ENCODE data around the gene ISLR.

Gene ISLR

DNA sequence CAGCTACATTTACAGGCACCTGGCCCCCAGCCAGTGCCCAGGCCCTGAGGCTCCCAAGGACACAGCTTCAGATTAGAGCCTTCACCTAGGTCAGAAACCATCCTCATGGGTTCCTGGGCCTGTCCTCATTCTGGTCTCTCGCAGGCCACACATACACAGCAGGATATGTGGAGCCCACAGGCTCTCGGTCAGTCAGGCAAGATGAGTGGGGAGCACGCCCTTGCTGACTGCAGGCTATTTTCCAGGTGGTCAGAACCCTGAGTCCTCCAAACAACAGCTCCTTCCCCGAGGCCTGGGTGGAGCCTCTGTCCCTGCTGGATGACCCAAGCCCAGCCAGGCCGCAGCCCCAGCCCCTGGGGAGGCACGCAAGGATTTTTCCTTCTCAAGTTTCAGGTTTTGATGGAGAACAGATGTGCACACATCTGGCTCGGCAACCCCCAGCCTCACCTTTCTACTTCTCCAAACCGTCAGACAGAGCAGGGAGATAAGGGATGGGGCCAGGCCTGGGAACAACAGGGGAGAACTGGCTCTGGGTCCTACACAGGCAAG, 27.4 kb downstream of the ISLR start:
- TF ChIP-seq, protein P1, sequence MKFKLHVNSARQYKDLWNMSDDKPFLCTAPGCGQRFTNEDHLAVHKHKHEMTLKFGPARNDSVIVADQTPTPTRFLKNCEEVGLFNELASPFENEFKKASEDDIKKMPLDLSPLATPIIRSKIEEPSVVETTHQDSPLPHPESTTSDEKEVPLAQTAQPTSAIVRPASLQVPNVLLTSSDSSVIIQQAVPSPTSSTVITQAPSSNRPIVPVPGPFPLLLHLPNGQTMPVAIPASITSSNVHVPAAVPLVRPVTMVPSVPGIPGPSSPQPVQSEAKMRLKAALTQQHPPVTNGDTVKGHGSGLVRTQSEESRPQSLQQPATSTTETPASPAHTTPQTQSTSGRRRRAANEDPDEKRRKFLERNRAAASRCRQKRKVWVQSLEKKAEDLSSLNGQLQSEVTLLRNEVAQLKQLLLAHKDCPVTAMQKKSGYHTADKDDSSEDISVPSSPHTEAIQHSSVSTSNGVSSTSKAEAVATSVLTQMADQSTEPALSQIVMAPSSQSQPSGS (tag by site-specific recombination; IDR thresholded peaks at IDR 0.05; ENCODE audit: low read depth): no peak
- TF ChIP-seq, protein P2, sequence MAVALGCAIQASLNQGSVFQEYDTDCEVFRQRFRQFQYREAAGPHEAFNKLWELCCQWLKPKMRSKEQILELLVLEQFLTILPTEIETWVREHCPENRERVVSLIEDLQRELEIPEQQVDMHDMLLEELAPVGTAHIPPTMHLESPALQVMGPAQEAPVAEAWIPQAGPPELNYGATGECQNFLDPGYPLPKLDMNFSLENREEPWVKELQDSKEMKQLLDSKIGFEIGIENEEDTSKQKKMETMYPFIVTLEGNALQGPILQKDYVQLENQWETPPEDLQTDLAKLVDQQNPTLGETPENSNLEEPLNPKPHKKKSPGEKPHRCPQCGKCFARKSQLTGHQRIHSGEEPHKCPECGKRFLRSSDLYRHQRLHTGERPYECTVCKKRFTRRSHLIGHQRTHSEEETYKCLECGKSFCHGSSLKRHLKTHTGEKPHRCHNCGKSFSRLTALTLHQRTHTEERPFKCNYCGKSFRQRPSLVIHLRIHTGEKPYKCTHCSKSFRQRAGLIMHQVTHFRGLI (tag by site-specific recombination; IDR thresholded peaks at IDR 0.05): 0 out of 2 replicates have a peak, but pooled peaks have one; percentile 19
- TF ChIP-seq ZNF10 (tag by site-specific recombination; IDR thresholded peaks at IDR 0.05) (0 out of 2 replicates have a peak, but pooled peaks have one; percentile 36), GLIS1 (tag by site-specific recombination; IDR thresholded peaks at IDR 0.05) (no peak), ZFP3 (tag by site-specific recombination; IDR thresholded peaks at IDR 0.05; ENCODE audit: low read depth) (no peak), HOXC10 (CRISPR knock-in tag; IDR thresholded peaks at IDR 0.05) (no peak), WT1 (tag by site-specific recombination; IDR thresholded peaks at IDR 0.05) (no peak), MYNN (tag by site-specific recombination; IDR thresholded peaks at IDR 0.05; ENCODE audit: borderline replicate concordance) (no peak), KLF1 (tag by site-specific recombination; IDR thresholded peaks at IDR 0.05) (0 out of 2 replicates have a peak, but pooled peaks have one; percentile 26), ZNF623 (tag by site-specific recombination; IDR thresholded peaks at IDR 0.05) (no peak), SALL2 (tag by site-specific recombination; IDR thresholded peaks at IDR 0.05; ENCODE audit: borderline replicate concordance) (no peak), SETDB1 (IDR thresholded peaks at IDR 0.05; ENCODE audit: insufficient read length, low read length) (no peak), ZNF843 (tag by site-specific recombination; IDR thresholded peaks at IDR 0.05) (no peak)
- TF ChIP-seq, protein P3, sequence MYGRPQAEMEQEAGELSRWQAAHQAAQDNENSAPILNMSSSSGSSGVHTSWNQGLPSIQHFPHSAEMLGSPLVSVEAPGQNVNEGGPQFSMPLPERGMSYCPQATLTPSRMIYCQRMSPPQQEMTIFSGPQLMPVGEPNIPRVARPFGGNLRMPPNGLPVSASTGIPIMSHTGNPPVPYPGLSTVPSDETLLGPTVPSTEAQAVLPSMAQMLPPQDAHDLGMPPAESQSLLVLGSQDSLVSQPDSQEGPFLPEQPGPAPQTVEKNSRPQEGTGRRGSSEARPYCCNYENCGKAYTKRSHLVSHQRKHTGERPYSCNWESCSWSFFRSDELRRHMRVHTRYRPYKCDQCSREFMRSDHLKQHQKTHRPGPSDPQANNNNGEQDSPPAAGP (tag by site-specific recombination; IDR thresholded peaks at IDR 0.05): no peak
- TF ChIP-seq, protein P4, sequence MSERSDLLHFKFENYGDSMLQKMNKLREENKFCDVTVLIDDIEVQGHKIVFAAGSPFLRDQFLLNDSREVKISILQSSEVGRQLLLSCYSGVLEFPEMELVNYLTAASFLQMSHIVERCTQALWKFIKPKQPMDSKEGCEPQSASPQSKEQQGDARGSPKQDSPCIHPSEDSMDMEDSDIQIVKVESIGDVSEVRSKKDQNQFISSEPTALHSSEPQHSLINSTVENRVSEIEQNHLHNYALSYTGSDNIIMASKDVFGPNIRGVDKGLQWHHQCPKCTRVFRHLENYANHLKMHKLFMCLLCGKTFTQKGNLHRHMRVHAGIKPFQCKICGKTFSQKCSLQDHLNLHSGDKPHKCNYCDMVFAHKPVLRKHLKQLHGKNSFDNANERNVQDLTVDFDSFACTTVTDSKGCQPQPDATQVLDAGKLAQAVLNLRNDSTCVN (tag by site-specific recombination; optimal IDR thresholded peaks at IDR 0.05): no peak
- TF ChIP-seq, protein P5, sequence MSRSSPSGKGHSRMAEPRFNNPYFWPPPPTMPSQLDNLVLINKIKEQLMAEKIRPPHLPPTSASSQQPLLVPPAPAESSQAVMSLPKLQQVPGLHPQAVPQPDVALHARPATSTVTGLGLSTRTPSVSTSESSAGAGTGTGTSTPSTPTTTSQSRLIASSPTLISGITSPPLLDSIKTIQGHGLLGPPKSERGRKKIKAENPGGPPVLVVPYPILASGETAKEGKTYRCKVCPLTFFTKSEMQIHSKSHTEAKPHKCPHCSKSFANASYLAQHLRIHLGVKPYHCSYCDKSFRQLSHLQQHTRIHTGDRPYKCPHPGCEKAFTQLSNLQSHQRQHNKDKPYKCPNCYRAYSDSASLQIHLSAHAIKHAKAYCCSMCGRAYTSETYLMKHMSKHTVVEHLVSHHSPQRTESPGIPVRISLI (tag by site-specific recombination; IDR thresholded peaks at IDR 0.05): no peak
- TF ChIP-seq, protein P6, sequence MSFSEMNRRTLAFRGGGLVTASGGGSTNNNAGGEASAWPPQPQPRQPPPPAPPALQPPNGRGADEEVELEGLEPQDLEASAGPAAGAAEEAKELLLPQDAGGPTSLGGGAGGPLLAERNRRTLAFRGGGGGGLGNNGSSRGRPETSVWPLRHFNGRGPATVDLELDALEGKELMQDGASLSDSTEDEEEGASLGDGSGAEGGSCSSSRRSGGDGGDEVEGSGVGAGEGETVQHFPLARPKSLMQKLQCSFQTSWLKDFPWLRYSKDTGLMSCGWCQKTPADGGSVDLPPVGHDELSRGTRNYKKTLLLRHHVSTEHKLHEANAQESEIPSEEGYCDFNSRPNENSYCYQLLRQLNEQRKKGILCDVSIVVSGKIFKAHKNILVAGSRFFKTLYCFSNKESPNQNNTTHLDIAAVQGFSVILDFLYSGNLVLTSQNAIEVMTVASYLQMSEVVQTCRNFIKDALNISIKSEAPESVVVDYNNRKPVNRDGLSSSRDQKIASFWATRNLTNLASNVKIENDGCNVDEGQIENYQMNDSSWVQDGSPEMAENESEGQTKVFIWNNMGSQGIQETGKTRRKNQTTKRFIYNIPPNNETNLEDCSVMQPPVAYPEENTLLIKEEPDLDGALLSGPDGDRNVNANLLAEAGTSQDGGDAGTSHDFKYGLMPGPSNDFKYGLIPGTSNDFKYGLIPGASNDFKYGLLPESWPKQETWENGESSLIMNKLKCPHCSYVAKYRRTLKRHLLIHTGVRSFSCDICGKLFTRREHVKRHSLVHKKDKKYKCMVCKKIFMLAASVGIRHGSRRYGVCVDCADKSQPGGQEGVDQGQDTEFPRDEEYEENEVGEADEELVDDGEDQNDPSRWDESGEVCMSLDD (tag by site-specific recombination; IDR thresholded peaks at IDR 0.05): no peak
- ChIA-PET POLR2A (interaction anchor here (1.3 to 3.1 kb wide), 3 partner anchors 8 to 39 kb away, joined by 5 to 21 read pairs (median 5); no protein-coding TSS in a partner anchor), CTCF (interaction anchor here (0.6 to 2.9 kb wide), 9 partner anchors 11 to 122 kb away, joined by 3 to 9 read pairs (median 4); no protein-coding TSS in a partner anchor)
- Histone ChIP-seq H3K9me3 (ENCODE audit: control insufficient read depth, insufficient read depth, low read depth, low read length) (no peaks in the 10 kb centered on the region), H3K4me3 (ENCODE audit: low read depth, low read length) (no peak overlapping the region), H3K27ac (ENCODE audit: extremely low read depth, low read depth, low read length) (peak overlapping the region; percentile 78), H3K4me1 (ENCODE audit: control insufficient read depth, insufficient read depth, low read length) (peaks cover 52% of the 10 kb centered on the region), H3K36me3 (ENCODE audit: control insufficient read depth in 2 of 2, insufficient read depth in 1 of 2, low read length in 2 of 2) (no peaks in the 10 kb centered on the region)

All from HEK293 (cell line).